HEK293 (cell line): ENCODE results near the gene SGCG.

Experiments
- CTCF ChIA-PET: fragments of 350-600 bp; formaldehyde crosslinking; extraction: SDS; loops from one replicate; lab custom pipeline; 2021; ENCODE audit warnings: antibody characterized with exemption; lab: Yijun Ruan, JAX
- POLR2A ChIA-PET: fragments of 300-600 bp; formaldehyde crosslinking; extraction: SDS; loops from one replicate; lab custom pipeline; 2020; ENCODE audit warnings: antibody characterized with exemption, inconsistent platforms; lab: Yijun Ruan, JAX
- H3K27ac ChIP-seq: fragments of 200-500 bp; sonication (Bioruptor generic); 2 replicates; pipeline ENCODE4 v1.5.1; 2014; ENCODE audit warnings: low read depth, low read length, control low read depth, inconsistent platforms; ENCODE audit errors: extremely low read depth
- H3K36me3 ChIP-seq, 2 experiments: fragments of 200-500 bp in 1 of 2; sonication (Bioruptor generic) in 1 of 2; 1 replicate in 1 of 2; 2 replicates in 1 of 2; pipeline ENCODE4 v1.5.1; 2014 to 2017; ENCODE audit warnings: inconsistent platforms in 2 of 2, low read length in 2 of 2; ENCODE audit not compliant: control insufficient read depth in 2 of 2, insufficient read depth in 1 of 2
- H3K4me1 ChIP-seq: fragments of 200-500 bp; sonication (Bioruptor generic); 2 replicates; pipeline ENCODE4 v1.5.1; 2014; ENCODE audit warnings: mild to moderate bottlenecking, low read length, inconsistent platforms; ENCODE audit not compliant: control insufficient read depth, insufficient read depth
- H3K4me3 ChIP-seq: 2 replicates; pipeline ENCODE4 v1.5.1; 2011; ENCODE audit warnings: low read depth, mild to moderate bottlenecking, control low read depth, low read length, moderate library complexity
- H3K9me3 ChIP-seq: fragments of 200-500 bp; sonication (Bioruptor generic); 2 replicates; pipeline ENCODE4 v1.5.1; 2014; ENCODE audit warnings: low read depth, low read length, inconsistent platforms; ENCODE audit not compliant: control insufficient read depth, insufficient read depth
- KLF1 ChIP-seq: fragments of 450-650 bp; formaldehyde crosslinking; IDR thresholded peaks from 2 replicates; pipeline ENCODE4 v1.5.1; 2016; ENCODE audit warnings: missing biosample characterization, missing genetic modification characterization
- KLF10 ChIP-seq: fragments of 450-650 bp; IDR thresholded peaks from 2 replicates; pipeline ENCODE4 v1.5.1; 2018; ENCODE audit warnings: missing biosample characterization, mild to moderate bottlenecking, missing genetic modification characterization
- MZF1 ChIP-seq: fragments of 450-650 bp; formaldehyde crosslinking; IDR thresholded peaks from 2 replicates; pipeline ENCODE4 v1.5.1; 2017; ENCODE audit warnings: missing biosample characterization, missing genetic modification characterization, borderline replicate concordance
- PATZ1 ChIP-seq: fragments of 450-650 bp; formaldehyde crosslinking; IDR thresholded peaks from 2 replicates; pipeline ENCODE4 v1.5.1; 2016; ENCODE audit warnings: missing biosample characterization, missing genetic modification characterization
- PRDM6 ChIP-seq: fragments of 450-650 bp; formaldehyde crosslinking; IDR thresholded peaks from 2 replicates; pipeline ENCODE4 v1.5.1; 2017; ENCODE audit warnings: missing biosample characterization, missing genetic modification characterization
- ZBTB1 ChIP-seq: fragments of 450-650 bp; formaldehyde crosslinking; IDR thresholded peaks from 2 replicates; pipeline ENCODE4 v1.5.1; 2016; ENCODE audit warnings: missing biosample characterization, missing genetic modification characterization
- ZBTB26 ChIP-seq: fragments of 450-650 bp; formaldehyde crosslinking; optimal IDR thresholded peaks from 2 replicates; pipeline ENCODE3; 2016; ENCODE audit warnings: missing biosample characterization, mild to moderate bottlenecking, missing genetic modification characterization
- ZFHX2 ChIP-seq: fragments of 450-650 bp; formaldehyde crosslinking; conservative IDR thresholded peaks from 2 replicates; pipeline ENCODE4 v1.5.1; 2016; ENCODE audit warnings: missing biosample characterization, missing genetic modification characterization
- ZNF140 ChIP-seq: fragments of 450-650 bp; formaldehyde crosslinking; IDR thresholded peaks from 2 replicates; pipeline ENCODE4 v1.5.1; 2016; ENCODE audit warnings: missing biosample characterization, missing genetic modification characterization
- ZNF155 ChIP-seq: fragments of 450-650 bp; formaldehyde crosslinking; IDR thresholded peaks from 2 replicates; pipeline ENCODE4 v1.5.1; 2016; ENCODE audit warnings: missing biosample characterization, missing genetic modification characterization
- ZNF16 ChIP-seq: fragments of 450-650 bp; formaldehyde crosslinking; IDR thresholded peaks from 2 replicates; pipeline ENCODE4 v1.5.1; 2016; ENCODE audit warnings: low read depth, missing biosample characterization, missing genetic modification characterization
- ZNF324 ChIP-seq: fragments of 450-650 bp; formaldehyde crosslinking; IDR thresholded peaks from 2 replicates; pipeline ENCODE4 v1.5.1; 2016; ENCODE audit warnings: missing biosample characterization, missing genetic modification characterization
- ZNF48 ChIP-seq: fragments of 450-650 bp; formaldehyde crosslinking; IDR thresholded peaks from 2 replicates; pipeline ENCODE4 v1.5.1; 2016; ENCODE audit warnings: missing biosample characterization, missing genetic modification characterization
- ZNF521 ChIP-seq: fragments of 450-650 bp; formaldehyde crosslinking; IDR thresholded peaks from 2 replicates; pipeline ENCODE4 v1.5.1; 2017; ENCODE audit warnings: missing biosample characterization, mild to moderate bottlenecking, missing genetic modification characterization
- ZNF623 ChIP-seq: fragments of 450-650 bp; formaldehyde crosslinking; IDR thresholded peaks from 2 replicates; pipeline ENCODE4 v1.5.1; 2016; ENCODE audit warnings: missing biosample characterization, missing genetic modification characterization
- ZNF626 ChIP-seq: fragments of 450-650 bp; sonication (Bioruptor Pico); formaldehyde crosslinking; IDR thresholded peaks from 2 replicates; pipeline ENCODE4 v1.5.1; 2018; ENCODE audit warnings: missing biosample characterization, missing genetic modification characterization, inconsistent platforms
- ZNF670 ChIP-seq: fragments of 450-650 bp; formaldehyde crosslinking; IDR thresholded peaks from 2 replicates; pipeline ENCODE4 v1.5.1; 2016; ENCODE audit warnings: missing biosample characterization, missing genetic modification characterization, low read depth
- ZNF785 ChIP-seq: fragments of 450-650 bp; formaldehyde crosslinking; IDR thresholded peaks from 2 replicates; pipeline ENCODE4 v1.5.1; 2016; ENCODE audit warnings: missing biosample characterization, missing genetic modification characterization
- ZNF791 ChIP-seq: fragments of 450-650 bp; formaldehyde crosslinking; IDR thresholded peaks from 2 replicates; pipeline ENCODE4 v1.5.1; 2016; ENCODE audit warnings: missing biosample characterization, missing genetic modification characterization
- ZNF792 ChIP-seq: fragments of 450-650 bp; formaldehyde crosslinking; IDR thresholded peaks from 2 replicates; pipeline ENCODE4 v1.5.1; 2016; ENCODE audit warnings: missing biosample characterization, missing genetic modification characterization
- ZSCAN30 ChIP-seq: fragments of 450-650 bp; IDR thresholded peaks from 2 replicates; pipeline ENCODE4 v1.5.1; 2018; ENCODE audit warnings: missing biosample characterization, mild to moderate bottlenecking, missing genetic modification characterization, moderate library complexity
- ZSCAN4 ChIP-seq: fragments of 450-650 bp; formaldehyde crosslinking; IDR thresholded peaks from 2 replicates; pipeline ENCODE4 v1.5.1; 2017; ENCODE audit warnings: missing biosample characterization, missing genetic modification characterization
- TF ChIP-seq, protein P1 (sequence below): fragments of 450-650 bp; formaldehyde crosslinking; IDR thresholded peaks from 2 replicates; pipeline ENCODE4; 2016; ENCODE audit warnings: missing biosample characterization, missing genetic modification characterization

The SGCG gene

DNA sequence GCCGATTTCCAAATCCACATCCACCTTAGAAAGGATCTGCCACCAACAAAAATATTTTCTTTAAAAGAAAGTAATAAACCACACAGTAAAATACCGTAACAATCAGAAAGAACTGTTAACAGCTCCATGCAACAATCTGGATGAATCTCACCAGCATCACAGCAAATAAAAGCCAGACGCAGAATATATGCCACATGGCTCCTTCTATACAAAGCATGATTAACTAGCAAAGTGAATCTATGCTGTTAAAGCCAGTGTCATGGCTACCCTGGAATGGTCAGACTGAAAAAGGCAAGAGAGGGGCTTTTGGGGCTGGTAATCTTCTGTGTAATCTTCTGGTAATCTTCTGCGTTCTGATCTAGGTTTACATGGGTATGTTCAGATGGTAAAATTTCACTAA is 171.4 kb downstream of the SGCG start:
- CTCF ChIA-PET: no interaction called here
- POLR2A ChIA-PET: no interaction called here
- Histone ChIP-seq H3K27ac (no peak overlapping the region), H3K4me1 (no peaks in the 10 kb centered on the region), H3K4me3 (no peak overlapping the region), H3K36me3 (peaks cover 0 to 86% of the 10 kb centered on the region in 2 experiments; a peak in 1 of 3 replicates), H3K9me3 (no peaks in the 10 kb centered on the region)
- TF ChIP-seq ZBTB26 (tag by site-specific recombination) (no peak), ZNF140 (tag by site-specific recombination) (no peak), ZNF792 (tag by site-specific recombination) (no peak), MZF1 (no peak)

DNA sequence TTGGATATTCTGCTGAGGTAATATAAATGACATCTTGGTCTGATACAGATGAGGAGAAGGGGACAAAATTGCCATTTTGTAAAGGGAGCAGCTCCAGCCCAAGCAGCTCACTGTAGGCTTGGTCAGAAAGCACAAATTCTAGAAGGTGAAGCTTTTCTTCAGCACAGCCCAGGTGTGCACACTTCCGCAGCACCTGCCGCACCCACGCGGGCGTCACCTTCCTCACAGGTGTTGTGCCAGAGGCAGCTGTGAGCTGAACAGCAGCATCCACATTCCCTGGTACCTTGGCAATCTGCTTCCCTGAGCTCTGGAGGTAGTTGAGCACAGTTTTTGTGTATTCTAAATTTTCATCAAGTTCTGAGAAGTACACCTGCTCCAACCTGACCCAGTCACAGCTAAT is 173.7 kb downstream of the SGCG start:
- H3K9me3 ChIP-seq: no peaks in the 10 kb centered on the region
- TF ChIP-seq KLF10 (tag by site-specific recombination) (no peak), ZNF670 (tag by site-specific recombination) (no peak), ZSCAN4 (tag by site-specific recombination) (no peak), ZSCAN30 (no peak), ZNF16 (tag by site-specific recombination) (no peak), PRDM6 (tag by site-specific recombination) (no peak), KLF1 (tag by site-specific recombination) (no peak), ZBTB1 (tag by site-specific recombination) (no peak), ZNF48 (tag by site-specific recombination) (no peak), ZNF785 (tag by site-specific recombination) (no peak), ZFHX2 (tag by site-specific recombination) (no peak), ZNF324 (tag by site-specific recombination) (no peak), ZNF623 (tag by site-specific recombination) (no peak), ZNF791 (tag by site-specific recombination) (no peak), ZNF626 (tag by site-specific recombination) (no peak), ZNF155 (tag by site-specific recombination) (no peak), ZNF521 (tag by site-specific recombination) (no peak), PATZ1 (tag by site-specific recombination) (no peak)
- TF ChIP-seq, protein P1, sequence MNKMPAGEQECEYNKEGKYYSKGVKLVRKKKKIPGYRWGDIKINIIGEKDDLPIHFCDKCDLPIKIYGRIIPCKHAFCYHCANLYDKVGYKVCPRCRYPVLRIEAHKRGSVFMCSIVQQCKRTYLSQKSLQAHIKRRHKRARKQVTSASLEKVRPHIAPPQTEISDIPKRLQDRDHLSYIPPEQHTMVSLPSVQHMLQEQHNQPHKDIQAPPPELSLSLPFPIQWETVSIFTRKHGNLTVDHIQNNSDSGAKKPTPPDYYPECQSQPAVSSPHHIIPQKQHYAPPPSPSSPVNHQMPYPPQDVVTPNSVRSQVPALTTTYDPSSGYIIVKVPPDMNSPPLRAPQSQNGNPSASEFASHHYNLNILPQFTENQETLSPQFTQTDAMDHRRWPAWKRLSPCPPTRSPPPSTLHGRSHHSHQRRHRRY (tag by site-specific recombination): no peak
- peaks cover 6 to 79% of the 10 kb centered on the region in 2 experiments for H3K36me3 ChIP-seq
- no peak overlapping the region for H3K4me3 ChIP-seq
- H3K27ac ChIP-seq: no peak overlapping the region
- ChIA-PET POLR2A (no interaction called here), CTCF (no interaction called here)
- H3K4me1 ChIP-seq: no peaks in the 10 kb centered on the region
